Ishikawa (cell line): ENCODE data around the gene CNTNAP4.

ENCODE experiments used
- CEBPB ChIP-seq: IDR thresholded peaks from 2 replicates; pipeline ENCODE4 v1.6.1; 2012
- CREB1 ChIP-seq: IDR thresholded peaks from 2 replicates; pipeline ENCODE4 v1.6.1; 2012; ENCODE audit warnings: low read depth
- EGR1 ChIP-seq: IDR thresholded peaks from 2 replicates; pipeline ENCODE4 v1.6.1; 2012
- EP300 ChIP-seq: IDR thresholded peaks from 2 replicates; pipeline ENCODE4 v1.6.1; 2012; ENCODE audit warnings: borderline replicate concordance
- FOXM1 ChIP-seq: IDR thresholded peaks from 2 replicates; pipeline ENCODE4 v1.6.1; 2012; ENCODE audit warnings: low read depth, borderline replicate concordance
- MAX ChIP-seq: IDR thresholded peaks from 2 replicates; pipeline ENCODE4 v1.6.1; 2012
- RAD21 ChIP-seq: IDR thresholded peaks from 2 replicates; pipeline ENCODE4 v1.6.1; 2012; ENCODE audit warnings: low read depth
- REST ChIP-seq: IDR thresholded peaks from 2 replicates; pipeline ENCODE4 v1.6.1; 2012; ENCODE audit warnings: low read depth, mild to moderate bottlenecking
- TAF1 ChIP-seq: IDR thresholded peaks from 2 replicates; pipeline ENCODE4 v1.6.1; 2012; ENCODE audit warnings: low read depth, mild to moderate bottlenecking
- TCF12 ChIP-seq: IDR thresholded peaks from 2 replicates; pipeline ENCODE4 v1.6.1; 2012; ENCODE audit warnings: low read depth
- YY1 ChIP-seq: IDR thresholded peaks from 2 replicates; pipeline ENCODE4 v1.6.1; 2012; ENCODE audit warnings: low read depth

DNA sequence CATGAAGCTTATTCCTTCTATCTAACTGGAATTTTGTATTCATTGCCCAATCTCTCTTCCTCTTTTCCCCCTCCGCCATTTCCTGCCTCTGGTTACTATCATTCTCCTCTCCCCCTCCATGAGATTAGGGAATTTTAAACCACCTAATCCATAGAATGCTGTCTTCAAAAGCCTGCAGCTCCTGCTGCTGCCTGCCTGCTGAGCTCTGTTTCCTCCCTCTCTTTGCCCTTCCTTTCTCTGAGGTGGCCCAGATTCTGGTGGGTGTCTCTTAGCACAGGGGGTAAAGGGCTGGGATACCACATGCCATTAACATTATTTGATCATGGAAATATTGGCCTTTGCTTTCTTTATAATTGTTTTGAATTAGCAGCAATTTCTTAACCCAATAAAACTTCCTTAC is 241.6 kb downstream of the CNTNAP4 start:
- TF ChIP-seq RAD21 = no peak
- TF ChIP-seq REST = no peak
- TF ChIP-seq EGR1 = no peak
- no peak for TF ChIP-seq YY1
- no peak for TF ChIP-seq TCF12
- TF ChIP-seq MAX = no peak
- no peak for TF ChIP-seq TAF1
- no peak for TF ChIP-seq EP300
- no peak for TF ChIP-seq CEBPB
- no peak for TF ChIP-seq CREB1
- no peak for TF ChIP-seq FOXM1
